Ecto neural progenitor cell (in vitro differentiated cells): ENCODE results near the gene TAGLN3.

Experiments used
- DNase-seq: peaks from one replicate; pipeline ENCODE4 v3.0.0-alpha.2; 2018; ENCODE audit warnings: low spot score

The TAGLN3 gene

DNA sequence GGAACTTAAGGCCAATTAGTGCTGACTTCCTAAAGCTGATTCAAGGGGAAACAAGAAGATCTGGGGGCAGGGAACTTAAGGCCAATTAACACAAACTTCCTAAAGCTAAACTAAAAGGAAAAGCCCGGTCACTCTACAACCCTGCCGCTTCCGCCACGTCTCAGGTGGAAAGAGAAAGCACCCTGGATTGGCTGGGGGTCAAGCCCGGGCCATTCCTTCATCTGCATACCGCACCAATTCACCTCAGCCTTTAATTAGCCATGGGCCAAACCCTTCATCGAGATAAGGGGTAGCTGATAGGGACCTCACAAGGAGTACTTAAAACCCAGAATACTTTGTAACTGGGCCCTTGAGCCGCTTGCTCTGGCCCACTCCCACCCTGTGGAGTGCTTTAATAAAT lies 50.2 kb downstream of the TAGLN3 start:
- DNase-seq = no peak

GRCh38 chr3:112053229-112053628 lies 54.5 kb downstream of the TAGLN3 start:
- DNase-seq = no peak

GRCh38 chr3:112056451-112056929 lies 57.8 kb downstream of the TAGLN3 start:
- DNase-seq = no peak

- DNase-seq = no peak
Measured at GRCh38 chr3:112059497-112059896, 60.8 kb downstream of the TAGLN3 start.

DNA sequence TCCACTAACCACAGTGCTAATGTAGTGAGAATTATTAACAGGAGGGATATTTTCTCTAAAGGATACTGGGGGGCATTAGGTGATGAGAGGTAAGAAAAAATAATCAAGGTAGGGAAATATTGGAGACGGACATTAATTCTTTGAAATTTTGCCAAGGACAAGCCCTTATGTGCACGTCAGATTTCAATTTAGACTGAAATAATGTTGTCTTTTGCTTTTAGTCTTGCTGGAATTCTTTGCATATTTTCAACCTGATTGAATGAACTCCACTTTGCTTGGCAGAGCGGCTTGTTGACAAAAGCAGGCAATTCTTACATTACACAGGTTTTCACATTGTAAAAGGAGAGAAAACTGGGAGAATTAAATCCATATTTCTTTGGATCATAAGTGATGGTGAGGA lies 62.4 kb downstream of the TAGLN3 start:
- no peak for DNase-seq
